Inferior parietal cortex (tissue), 1 donor: Measurements from ENCODE around the gene CHAC1.

ENCODE experiments used
- DNase-seq: peaks from one replicate; pipeline ENCODE4 v3.0.0-alpha.2; 2016; ENCODE audit errors: extremely low spot score

Gene CHAC1

DNA sequence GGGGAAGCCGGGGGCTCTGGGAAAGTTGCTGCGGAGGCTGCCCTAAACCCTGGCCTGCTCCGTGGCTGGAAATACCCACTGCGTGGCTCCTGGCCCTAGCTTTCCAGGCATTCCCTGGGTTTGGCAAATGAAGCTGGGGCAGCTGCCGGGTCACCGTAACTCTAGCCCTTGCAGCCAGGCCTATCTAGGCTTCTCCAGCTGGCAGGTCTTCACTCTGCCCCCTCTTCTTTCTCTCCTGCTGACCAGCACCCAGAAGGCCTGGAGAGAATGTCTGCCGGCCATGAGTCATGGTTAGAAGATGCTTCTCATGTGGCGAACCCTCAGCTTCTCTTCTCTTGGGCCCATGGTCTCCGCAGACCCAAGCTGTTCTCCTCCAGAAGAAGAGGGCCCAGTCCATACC lies 29.7 kb upstream of the CHAC1 start:
- DNase-seq: no peak

DNA sequence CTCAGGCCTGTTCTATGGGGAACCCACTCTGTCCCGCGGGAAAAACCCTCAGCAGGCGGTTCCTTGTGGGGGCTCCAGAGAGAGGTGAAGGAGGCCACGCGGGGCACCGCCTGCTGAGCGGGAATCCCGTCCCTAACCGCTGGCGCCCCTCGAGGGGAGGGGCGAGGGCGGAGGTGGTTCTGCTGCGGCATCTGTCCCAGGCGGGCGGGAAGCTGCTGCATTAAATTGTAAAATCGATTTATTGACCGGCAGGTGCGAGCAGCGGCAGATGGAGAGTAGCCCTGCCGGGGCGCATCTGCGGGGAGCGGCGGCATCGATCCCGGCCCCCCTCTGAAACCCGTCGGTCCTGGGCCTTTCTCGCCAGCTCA lies 27.8 kb upstream of the CHAC1 start:
- DNase-seq: no peak

DNA sequence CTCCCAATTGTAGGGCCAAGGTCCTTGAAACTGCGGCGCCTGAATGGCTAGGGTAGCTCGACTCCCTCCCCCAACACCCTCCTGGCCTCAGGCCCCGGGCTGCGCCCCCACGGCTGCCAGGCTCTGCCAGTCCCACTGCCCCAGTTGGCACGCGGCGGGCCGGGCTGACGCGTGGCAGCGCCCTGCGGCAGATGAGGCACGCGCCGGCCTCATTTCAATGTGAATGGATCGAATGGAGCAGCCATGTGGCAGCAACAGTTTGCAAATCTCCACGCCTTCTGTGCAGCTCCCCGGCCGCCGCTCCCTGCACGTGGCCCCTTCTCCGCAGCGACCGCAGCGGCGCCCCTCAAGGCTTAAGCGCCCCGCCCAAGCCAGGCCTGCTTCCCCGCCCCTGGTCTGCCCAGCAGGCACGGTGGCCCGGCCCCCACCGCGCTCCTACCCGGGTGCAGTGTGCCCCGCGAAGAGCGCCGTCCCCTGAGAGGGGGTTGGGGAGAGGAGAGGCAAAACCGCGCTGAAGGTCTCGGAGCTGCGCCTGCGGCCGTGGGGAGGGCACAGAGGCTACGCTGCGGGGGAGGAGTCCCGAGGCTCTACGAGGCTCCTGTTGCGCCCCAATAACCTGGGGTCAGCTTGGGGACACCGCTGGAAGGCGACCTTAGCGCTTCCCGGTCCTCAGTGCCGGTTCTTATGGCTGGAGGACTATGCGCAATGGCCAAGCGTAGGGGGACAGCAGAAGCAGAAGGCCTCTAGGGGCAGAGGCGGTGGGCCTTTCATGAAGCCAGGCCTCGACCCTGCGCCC lies 27.2 kb upstream of the CHAC1 start:
- peak; percentile 9 for DNase-seq

DNA sequence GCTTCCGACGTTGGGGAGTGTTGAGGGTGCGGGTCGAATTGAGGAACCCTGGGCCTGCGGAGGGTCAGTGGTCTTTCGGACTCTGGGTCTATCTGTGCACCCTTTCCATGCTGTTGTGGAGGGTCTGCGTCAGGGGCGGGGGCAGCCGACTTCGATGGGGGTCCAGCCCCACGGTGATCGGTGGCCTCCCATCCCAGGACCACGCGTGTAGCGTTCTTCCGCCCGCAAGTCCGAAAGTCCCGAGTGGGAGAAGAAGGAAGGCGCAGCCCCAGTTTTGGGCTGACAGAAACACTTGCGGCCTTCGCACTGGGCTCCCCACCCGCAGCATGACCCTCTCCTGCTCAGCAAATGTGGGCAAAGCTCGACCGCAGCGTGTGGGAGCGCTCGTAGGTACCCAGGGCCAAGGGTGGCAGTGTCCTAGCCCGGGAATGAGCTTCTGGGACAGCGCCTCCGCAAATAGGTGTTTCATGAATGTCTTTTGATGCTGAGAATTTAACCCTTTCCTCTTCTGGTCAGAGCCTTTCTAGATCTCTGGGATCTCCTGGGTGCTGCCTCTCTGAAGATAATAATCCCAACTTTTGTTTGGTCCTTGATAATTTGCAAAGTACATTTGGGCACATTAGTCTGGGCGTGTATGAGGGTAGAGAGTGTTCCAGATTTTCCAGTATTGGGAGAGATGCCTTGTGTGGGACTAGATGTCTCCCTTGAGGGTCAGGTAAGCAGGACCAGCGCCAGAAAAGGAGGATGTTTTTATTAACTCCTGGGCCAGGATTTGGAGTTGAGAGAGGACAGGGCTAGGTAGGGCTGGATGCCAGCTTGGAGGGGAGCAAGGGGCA lies 26.4 kb upstream of the CHAC1 start:
- no peak for DNase-seq

DNA sequence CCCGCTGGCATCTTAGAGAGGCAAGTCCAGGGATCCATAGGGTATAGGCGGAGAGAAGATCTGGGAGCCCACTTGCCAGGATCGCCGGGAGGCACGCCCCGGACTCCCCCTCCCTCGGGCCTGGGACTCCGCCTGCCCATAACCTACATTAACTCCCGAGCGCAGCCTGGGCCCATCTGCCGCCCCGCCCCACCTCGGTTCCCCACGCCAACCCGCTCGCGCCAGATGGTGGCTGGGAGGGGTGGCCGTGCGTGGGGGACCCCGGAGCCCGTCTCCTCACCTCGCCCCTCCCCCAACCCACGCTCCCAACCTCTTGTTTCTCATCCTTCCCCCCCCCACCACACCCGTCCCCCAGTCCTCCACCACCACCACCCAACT lies 25.8 kb upstream of the CHAC1 start:
- DNase-seq: no peak

DNA sequence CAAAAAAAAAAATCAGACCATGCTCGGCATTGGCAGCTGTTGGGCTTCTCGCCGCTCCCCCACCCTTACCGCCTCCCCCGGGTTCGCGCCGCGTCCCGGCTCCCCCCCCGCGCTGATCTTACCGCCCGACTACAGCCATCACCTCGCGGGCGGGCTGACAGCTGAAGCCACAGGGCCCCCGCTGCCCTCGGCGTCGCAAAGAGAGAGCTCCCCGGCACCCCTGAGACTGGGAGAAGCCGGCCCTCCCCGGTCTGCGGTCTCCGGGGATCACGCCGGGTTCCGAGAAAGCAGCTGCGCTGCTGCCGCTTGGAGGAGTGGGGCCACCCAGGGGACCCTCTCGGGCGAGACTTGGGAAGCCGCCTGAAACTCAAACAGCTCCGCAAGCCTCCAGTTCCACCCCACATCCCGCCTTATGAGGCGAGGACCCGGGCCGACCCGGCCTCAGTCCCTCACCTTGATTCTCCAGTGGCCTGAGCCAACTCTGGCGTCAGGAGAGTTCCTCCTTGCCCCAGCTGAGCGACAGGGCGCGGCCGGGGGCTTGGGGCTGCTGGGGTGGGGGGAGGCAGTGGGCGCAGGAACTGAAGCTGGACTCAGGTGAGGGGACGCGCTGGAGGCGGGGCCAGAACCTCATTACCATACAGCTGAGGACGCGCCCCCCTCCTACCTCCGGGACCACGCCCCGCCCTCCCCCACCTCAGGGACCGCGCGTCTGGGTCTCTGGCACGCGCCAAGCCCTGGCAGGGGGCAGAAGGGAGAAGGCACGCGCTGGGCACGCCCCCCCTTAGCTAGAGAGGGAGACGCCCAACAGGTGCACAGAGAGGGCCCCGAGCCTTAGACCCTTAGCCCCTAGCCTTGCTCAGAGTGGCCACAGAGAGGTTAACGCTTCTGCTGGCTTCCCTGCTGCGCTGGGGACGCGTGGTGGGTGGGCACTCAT lies 25.1 kb upstream of the CHAC1 start:
- no peak for DNase-seq

DNA sequence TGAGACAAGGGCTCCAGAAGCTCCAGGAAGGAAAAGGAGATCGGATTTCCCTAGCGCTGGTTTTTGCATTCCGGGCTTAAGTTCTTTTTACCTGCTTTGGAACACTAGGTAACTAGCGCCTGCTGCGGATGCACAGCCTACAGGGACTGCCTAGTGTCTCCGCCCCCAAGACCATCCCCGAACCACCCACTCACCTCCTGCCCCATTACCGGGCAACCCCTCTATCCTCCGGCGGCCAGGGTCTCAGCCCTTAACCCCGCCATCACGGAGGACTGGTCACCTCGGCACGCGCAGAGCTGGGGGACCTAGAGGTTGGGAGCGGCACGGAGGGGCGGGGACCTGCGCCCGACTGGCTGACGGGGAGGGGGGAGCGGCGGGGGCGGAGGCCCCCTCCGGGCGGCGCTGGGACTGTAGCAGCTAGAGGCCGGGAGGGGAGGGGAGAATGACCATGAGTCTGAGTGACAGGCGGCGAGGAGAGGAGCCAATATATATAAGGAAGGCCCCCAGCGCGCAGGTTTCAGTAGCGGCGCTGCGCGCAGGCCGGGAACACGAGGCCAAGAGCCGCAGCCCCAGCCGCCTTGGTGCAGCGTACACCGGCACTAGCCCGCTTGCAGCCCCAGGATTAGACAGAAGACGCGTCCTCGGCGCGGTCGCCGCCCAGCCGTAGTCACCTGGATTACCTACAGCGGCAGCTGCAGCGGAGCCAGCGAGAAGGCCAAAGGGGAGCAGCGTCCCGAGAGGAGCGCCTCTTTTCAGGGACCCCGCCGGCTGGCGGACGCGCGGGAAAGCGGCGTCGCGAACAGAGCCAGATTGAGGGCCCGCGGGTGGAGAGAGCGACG lies 24.2 kb upstream of the CHAC1 start, which contains the start of gene DLL4:
TSS of gene DLL4 (plus strand) at position 520 of the 839 bp plus-strand sequence. CDS start 329 bp downstream, outside the sequence.
- no peak for DNase-seq

DNA sequence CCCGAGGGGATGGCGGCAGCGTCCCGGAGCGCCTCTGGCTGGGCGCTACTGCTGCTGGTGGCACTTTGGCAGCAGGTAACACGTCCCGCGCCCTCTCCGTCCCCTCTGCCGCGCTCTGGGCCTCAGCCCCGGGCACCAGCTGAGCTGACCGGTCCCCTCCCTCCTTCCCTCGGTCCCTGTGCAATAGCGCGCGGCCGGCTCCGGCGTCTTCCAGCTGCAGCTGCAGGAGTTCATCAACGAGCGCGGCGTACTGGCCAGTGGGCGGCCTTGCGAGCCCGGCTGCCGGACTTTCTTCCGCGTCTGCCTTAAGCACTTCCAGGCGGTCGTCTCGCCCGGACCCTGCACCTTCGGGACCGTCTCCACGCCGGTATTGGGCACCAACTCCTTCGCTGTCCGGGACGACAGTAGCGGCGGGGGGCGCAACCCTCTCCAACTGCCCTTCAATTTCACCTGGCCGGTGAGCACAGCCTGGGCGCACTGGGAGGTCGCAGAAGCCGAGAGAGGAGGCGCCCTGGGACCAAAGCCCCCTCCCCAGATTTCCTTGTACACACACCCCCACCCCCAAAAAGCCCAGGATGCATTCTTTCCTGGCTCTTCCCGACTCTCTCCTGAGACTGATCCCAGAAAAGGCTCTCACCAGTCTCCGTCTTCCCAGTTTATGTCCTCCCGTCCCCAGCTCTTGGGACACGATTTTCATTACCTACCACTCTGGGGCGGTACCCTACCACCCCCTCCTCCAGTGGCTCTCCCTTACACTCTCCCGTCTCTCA lies 23.4 kb upstream of the CHAC1 start:
- DNase-seq: no peak

DNA sequence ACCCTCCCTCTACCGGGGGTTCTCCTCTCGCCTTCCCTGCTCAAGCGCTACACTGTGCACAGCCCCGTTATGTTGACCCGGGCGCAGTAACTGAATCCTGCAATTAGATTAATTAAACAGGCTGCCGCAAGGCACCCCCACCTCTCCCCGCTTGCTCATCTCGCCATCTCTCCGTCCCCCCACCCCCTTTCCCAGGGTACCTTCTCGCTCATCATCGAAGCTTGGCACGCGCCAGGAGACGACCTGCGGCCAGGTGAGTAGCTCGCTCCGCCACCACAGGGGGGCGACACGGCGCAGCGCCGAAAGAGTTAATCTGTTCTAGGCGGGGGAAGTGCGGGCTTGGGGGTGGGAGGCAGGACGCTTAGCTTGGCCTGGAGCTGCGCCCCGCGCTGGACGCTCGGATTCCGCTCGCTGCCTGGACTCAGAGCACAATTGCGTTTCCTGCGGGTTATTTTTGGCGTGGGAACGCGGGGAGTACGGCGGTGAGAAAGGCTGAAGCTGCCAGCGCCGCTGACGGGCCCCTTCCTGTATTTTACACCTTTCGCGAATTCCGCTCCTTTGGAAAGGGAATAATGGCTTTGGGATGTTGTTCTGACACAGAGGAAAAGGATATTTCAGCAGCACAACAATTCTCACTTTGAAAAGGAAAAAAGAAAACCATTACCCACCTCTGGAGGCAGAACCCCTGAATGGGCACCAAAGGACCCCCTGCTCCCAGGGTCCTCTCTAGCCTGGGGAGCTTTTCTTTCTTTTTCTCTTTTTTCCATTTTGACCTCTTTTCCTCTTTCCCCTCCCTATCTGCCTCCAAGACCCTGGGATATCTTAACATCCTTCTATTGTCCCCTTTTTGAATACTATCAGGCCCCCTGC lies 22.6 kb upstream of the CHAC1 start:
- no peak for DNase-seq

DNA sequence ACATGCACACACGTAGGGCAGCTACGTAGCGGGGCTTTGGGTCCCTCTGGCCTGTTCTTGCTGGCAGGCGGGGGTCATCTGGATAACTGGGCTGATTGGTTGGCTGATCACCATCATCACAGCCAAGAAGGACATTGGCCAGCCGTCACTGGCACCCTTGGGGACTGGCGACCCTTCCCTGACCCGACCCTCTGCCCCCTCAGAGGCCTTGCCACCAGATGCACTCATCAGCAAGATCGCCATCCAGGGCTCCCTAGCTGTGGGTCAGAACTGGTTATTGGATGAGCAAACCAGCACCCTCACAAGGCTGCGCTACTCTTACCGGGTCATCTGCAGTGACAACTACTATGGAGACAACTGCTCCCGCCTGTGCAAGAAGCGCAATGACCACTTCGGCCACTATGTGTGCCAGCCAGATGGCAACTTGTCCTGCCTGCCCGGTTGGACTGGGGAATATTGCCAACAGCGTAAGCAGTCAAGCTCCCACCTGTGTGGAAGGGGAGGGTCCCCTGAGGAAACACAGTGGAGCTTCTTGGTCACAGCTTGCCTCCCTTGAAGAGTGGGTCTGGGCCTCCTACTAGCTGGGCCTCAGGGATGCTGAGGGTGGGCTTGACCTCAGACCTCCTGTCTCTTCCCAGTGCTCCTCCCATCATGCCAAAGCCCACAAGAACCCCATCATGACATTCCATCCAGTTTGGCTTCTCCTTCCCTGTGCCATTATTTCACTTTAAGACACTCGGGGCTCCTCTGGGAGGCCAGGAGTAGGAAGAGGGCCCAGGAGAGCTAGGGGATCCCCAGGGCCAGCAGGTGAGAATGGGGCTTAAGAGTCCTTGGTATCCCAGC lies 21.8 kb upstream of the CHAC1 start:
- no peak for DNase-seq

DNA sequence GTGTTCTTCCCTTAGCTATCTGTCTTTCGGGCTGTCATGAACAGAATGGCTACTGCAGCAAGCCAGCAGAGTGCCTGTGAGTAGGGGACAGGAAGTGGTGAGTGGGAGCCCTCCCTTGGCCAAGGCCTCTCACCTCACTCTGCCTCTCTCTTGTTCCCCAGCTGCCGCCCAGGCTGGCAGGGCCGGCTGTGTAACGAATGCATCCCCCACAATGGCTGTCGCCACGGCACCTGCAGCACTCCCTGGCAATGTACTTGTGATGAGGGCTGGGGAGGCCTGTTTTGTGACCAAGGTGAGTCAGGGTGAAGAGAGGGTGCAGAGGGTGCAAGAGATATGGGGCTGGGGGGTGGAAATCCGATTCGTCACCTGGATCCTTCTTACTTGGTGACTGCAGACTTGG lies 21.1 kb upstream of the CHAC1 start:
- no peak for DNase-seq

DNA sequence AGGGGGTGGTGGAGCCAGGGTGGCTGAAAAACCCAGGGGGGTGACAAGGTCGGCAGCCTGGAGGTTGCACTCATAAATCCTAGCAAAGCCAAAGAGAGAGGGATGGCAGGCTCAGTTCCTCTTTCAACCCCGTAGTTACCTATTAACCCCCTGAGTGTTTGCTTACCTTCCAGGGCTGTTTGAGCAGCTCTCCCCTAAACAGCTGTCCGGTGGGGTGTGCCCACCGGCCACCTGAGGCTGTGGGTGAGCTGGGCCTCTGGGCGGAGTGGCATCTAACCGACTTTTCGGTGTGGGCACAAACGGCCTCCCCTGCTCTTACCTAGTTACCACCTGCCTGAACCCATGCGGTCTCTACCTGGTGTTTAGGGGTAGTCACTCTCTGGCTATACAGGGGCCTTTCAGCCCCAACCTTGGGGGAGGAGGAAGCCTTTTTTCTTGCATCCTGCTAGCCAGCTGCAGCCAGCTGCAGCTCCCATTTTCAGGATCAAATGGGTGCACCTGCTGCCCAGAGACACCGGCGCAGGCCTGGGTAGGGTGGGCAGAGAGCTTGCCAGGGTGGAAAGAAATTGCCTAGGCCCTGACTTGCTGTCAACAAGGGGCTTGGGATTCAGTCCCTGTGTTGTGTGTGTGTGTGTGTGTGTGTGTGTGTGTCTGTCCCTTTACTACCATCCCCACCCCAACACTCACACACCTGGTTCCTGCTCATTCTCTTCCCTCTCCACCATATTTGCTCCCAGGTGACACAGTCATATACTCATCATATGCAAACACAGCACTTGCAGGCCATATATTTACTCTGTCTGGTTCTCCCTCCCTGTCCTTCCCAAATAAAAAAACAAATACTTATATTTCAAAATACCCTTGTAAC lies 20.4 kb upstream of the CHAC1 start:
- DNase-seq: no peak

DNA sequence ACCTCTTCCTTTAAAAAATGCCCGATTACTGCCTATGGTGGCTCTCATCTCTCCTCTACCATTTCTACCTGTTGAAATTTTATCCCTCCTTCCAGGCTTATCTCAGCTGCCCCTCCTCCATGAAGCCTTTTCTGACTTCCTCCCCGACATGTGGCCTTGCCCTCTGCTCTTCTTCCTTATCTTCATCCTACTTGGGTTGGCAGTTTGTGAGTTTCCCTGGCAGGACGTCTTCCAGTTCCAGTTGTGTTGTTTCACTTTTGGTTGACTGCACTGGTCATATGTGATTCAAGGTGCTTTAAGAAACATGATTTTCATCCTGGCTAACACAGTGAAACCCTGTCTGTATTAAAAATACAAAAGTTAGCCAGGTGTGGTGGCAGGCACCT lies 19.8 kb upstream of the CHAC1 start:
- DNase-seq: no peak

DNA sequence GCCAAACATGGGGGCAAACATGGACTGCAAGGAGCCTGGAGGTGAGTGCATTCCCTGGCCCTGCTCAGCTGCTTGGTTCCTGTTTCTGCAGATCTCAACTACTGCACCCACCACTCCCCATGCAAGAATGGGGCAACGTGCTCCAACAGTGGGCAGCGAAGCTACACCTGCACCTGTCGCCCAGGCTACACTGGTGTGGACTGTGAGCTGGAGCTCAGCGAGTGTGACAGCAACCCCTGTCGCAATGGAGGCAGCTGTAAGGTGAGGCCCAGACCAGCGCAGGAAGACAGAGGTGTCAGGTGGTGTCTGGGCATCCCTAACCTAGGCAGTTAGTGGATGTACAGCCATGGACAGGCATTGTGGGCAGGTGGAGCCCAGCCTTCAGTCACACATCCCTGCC lies 18.8 kb upstream of the CHAC1 start:
- no peak for DNase-seq

DNA sequence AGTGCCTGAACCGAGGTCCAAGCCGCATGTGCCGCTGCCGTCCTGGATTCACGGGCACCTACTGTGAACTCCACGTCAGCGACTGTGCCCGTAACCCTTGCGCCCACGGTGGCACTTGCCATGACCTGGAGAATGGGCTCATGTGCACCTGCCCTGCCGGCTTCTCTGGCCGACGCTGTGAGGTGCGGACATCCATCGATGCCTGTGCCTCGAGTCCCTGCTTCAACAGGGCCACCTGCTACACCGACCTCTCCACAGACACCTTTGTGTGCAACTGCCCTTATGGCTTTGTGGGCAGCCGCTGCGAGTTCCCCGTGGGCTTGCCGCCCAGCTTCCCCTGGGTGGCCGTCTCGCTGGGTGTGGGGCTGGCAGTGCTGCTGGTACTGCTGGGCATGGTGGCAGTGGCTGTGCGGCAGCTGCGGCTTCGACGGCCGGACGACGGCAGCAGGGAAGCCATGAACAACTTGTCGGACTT lies 17.0 kb upstream of the CHAC1 start:
- no peak for DNase-seq

DNA sequence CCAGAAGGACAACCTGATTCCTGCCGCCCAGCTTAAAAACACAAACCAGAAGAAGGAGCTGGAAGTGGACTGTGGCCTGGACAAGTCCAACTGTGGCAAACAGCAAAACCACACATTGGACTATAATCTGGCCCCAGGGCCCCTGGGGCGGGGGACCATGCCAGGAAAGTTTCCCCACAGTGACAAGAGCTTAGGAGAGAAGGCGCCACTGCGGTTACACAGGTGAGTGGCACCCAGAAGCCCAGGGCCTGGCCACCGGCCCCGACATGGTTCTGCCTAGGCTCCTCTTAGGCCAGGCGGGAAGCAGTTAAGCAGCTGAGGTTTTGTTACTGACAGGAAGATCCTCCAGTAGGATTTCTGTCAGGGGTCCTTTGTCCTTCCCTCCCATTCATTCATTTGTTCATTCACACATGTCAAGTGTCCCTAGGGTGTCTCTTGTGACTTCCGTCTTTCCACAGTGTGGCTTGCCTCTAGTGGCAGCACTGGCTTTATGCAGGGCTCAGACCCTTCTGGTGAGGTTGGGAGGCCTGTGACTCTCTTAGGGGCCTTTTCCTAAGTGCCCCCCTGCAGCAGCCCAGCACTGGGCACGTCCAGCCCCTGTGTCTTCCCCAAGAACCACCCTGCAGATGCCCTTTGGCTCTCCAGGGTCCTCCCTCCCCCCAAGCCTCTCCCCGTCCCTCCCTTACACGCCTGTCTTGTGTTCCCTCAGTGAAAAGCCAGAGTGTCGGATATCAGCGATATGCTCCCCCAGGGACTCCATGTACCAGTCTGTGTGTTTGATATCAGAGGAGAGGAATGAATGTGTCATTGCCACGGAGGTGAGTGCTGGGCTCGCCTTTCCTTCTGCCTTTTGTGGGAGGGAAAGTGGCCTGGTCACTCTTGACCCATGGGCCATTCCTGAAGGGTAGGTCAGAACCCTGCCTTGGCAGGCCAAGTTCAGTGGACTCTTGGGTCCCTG lies 16.3 kb upstream of the CHAC1 start:
- DNase-seq: no peak
